HG02981 (cell line): ENCODE measurements around the gene KRTAP2-2.
"Not testable (repeated sequence)": the region's sequence is repeated elsewhere in the genome, so short reads cannot be mapped to it uniquely, and the experiment has no call there.

Experiments
- ATAC-seq: cut with Tn5 transposase; IDR thresholded peaks from one replicate; pipeline ENCODE4 v1.9.1; 2021; ENCODE audit warnings: mild to moderate bottlenecking, moderate library complexity; ENCODE audit not compliant: unreplicated experiment

The KRTAP2-2 gene

DNA sequence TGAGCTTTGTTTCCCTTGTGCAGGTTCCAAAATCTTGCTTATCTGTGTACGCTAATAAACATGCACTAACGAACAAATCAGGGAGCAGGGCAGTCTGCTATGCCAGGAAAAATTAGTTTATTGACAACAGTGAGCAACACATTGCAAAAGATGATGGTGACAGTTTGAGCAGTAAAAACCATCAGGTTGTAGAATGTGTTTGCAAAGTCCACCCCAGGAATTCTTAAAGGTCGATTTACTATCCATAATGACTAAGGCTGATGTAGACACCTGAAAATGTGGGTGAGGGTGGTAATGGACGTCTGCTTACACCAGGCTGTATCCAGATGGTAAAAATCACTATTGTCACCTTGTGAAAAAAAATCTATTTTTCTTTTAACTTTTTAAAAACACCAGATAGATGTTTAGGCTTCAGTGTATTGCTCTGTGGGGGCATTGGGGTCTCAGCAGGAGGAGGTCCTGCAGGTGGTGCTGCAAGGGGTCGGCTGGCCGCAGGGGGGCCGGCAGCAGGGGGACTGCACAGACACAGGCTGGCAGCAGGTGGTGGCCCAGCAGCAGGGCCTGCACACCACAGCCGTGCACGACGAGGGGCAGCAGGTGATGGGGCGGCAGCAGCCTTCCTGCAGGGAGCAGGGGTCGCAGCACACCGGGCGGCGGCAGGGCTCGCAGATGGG lies 10.1 kb upstream of the KRTAP2-2 start:
- ATAC-seq, result not testable (repeated sequence)

DNA sequence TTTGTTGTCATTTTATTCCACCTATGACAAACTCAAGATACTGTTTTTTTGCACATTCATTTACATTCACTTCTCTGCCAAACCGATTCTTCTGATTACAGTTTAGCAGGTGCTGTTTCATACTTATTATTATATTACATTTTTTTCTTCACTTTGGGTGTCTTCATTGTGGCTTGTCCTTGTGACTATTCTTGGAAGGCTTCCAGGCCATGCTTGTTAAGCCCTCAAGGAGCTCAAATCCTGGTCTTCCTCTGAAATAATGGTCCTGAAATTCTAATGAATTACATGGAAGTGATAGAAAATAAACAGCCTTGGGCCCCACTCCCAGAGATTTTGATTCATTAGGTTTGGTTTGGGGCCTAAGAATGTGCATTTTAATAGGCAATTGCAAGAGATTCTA lies 9.3 kb upstream of the KRTAP2-2 start:
- no peak for ATAC-seq

DNA sequence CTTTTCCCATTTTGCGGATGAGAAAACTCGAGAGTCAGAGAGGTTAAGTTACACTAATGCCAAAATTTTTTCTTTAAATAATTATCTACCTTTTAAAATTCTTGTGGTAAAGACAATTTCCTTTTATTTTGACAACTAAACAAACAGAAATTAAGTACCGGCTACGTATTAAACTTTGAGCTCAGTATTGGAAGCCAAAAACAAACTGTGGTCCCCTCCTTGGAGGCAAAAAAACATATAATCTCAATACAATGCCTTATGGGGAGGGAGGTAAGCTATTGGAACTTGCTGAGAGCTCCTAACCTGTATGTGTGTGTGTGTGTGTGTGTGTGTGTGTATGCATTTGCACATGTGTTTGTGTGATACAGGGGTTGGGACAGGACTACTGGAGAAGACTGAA lies 8.4 kb upstream of the KRTAP2-2 start:
- no peak for ATAC-seq

DNA sequence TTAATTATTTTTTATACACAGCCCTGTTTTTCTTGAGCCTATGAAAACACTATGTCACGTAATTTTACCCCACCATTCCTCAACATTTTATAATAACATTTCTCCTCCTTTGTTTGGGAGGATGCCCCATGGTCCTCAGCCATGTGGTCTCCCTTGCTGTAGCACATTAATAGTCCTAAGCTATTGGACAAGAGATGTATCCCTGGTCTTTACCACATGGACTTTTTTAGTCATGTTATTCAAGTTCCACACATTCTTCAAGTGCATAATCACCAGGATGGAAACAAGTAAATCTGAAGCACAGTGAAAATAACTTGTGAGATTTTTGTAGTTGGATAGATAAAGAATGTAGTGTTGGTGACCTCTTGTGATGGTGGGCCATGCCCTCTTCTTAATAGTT lies 6.9 kb upstream of the KRTAP2-2 start:
- no peak for ATAC-seq

DNA sequence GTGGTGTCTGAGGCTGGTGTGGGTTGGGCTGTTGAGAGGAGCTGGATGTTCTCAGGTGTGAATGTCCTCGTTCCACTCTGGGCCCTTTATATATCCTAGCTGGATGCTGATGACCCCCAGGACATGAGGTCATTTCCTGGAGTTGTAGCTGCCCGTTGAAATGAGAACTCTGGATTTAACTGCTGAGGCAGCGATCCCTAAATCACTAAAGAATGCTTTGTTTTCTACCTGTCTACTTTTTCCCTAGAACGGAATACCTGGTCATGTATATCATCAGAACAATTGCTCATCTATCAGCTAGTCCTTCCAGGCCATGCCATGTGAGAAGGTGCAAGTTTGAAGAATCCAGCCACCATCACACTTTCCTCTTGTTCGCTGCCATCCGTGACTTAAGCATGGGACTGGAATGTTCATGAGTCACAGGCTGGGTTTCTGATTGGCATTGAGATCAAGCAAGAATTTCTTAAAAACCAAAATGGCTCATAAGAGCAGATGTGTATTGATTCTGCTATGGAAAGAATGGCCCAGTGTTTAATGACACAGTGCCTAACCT lies 5.1 kb upstream of the KRTAP2-2 start, which contains the start of gene KRTAP2-3:
TSS of gene KRTAP2-3 (minus strand) at position 63 of the 553 bp plus-strand sequence. CDS start 64 bp downstream, outside the sequence.
- no peak for ATAC-seq

DNA sequence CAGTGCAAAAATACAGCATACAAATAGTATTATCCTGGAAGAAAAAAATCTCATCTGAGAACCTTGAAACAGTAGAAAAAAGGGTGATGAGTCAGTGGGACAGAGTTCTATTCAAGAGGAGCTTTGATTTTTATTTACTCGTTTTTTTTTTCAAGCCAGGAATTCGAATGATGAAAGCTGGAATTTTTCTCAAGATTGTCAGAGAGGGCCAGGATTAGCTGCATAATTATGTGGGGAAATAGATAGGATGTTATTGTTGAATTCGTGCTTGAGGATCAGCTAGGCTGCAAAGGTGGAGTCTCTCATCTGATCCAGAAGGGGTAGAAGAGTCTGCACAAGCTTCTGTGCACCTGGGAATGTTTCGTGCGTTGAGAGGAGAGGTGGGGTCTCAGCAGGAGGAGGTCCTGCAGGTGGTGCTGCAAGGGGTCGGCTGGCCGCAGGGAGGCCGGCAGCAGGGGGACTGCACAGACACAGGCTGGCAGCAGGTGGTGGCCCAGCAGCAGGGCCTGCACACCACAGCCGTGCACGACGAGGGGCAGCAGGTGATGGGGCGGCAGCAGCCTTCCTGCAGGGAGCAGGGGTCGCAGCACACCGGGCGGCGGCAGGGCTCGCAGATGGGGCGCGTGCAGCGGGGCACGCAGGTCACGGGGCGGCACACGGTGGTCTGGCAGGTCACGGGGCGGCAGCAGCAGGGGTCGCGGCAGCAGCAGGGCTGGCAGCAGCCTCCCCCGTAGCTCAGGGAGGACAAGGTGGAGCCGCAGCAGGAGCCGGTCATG lies 4.4 kb upstream of the KRTAP2-2 start:
- not testable (repeated sequence) for ATAC-seq

DNA sequence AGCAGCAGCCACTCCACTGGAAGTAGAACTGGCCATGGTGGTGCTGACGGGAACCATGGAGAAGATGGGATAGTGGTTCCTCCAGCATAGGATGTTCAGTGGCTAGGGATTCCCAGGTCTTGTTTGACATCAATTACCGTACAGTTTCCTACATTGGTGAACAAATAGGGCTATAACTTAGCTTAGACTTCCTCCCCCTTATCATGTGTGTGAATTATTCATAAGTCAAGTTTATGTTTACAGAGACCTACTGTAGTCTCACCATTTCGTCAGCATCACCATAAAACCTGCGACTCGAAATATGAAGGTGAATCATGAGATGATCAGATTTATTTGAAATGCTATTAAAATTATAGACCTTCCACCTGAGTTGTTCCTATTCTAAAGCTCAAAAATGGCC lies 3.7 kb upstream of the KRTAP2-2 start:
- ATAC-seq, result no peak

DNA sequence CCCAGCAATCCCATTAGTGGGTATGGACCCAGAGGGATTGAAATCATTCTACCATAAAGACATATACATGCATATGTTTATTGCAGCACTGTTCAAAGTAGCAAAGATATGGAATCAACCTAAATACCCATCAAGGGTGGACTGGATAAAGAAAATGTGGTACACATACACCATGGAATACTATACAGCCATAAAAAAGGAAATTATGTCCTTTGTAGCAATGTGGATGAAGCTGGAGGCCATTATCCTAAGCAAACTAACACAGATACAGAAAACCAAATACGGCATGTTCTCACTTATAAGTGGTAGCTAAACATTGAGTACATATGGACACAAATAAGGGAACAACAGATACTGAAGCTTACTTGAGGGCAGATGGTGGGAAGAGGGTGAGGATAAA lies 2.5 kb upstream of the KRTAP2-2 start:
- ATAC-seq, result no peak

DNA sequence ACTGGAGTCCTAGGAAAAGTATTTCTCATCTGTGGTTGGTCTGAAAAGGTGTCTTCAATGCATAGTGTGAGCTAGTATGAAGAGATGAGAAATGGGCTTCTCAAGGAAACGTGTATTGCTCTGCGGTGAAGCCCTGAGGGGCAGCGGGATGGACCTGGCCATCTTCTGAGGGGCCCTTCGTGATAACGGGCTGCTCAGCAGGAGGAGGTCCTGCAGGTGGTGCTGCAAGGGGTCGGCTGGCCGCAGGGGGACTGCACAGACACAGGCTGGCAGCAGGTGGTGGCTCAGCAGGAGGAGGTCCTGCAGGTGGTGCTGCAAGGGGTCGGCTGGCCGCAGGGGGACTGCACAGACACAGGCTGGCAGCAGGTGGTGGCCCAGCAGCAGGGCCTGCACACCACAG lies 474 bp downstream of the KRTAP2-2 start:
- not testable (repeated sequence) for ATAC-seq

DNA sequence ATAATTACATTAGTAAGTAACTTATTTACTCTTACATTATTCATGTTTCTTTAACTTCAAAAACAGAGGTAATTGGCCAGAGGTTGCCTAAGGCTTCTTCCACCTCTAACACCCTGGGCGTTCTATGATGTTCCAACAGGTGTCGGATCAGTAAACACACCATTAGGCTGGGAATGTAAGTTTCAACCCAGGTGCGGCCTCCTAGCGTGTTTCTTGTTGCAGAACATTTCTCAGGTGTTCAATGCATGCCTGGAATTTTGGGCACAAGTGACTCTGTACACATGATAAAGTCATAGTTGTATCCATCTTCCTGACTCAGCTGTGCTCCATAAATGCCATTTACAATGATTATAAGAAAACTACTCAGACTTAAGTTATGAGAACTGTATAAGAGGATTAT lies 1.0 kb downstream of the KRTAP2-2 start:
- no peak for ATAC-seq

DNA sequence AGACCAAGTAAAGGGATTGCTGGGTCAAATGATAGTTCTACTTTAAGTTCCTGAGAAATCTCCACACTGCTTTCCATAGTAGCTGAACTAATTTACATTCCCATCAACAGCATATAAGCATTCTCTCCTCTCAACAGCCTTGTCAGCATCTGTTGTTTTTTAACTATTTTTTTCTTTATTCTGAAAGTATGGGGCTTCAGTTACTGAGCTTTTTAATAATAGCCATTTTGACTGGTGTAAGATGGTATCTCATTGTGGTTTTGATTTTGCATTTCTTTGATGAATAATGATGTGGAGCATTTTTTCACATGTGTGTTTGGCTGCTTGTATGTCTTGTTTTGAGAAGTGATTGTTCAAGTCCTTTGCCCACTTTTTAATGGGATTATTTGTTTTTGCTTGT lies 2.5 kb downstream of the KRTAP2-2 start:
- ATAC-seq, result no peak

DNA sequence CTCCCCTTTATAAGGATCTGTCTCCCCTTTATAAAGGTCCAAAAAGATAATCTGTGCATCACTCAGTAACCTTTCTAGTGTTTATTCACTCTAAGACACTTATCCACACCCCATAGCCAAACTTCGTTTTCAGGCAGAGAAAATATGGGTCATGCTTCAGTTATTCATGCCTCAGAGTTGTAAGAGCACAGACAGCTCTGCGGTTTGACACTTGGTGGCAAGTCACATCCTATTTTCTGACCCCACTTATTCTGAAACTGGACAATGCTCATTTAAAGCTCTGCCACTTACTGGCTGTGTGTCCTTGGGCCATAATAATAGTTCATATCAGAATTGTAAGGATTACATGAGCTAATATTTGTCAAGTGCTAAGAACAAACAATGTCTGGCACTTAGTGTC lies 5.9 kb downstream of the KRTAP2-2 start:
- no peak for ATAC-seq

DNA sequence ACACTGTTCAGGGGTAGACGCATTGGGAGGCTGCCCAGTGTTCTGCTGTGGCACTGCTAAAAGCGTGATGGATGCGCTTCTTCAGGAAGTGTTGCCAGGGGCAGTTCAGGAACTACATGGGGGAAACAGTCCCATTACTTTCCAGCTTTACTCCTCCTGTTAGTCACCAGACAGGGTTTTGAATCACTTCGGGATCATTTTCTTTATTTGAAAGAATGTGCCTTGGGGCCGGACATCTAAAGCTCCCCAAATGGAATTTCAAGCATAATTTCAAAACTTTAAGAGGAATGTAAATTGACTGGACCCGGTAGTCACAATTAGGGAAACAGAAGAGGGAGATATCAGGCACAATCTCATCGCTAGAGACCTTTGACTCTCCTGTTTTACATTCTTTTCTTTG lies 6.6 kb downstream of the KRTAP2-2 start:
- no peak for ATAC-seq

DNA sequence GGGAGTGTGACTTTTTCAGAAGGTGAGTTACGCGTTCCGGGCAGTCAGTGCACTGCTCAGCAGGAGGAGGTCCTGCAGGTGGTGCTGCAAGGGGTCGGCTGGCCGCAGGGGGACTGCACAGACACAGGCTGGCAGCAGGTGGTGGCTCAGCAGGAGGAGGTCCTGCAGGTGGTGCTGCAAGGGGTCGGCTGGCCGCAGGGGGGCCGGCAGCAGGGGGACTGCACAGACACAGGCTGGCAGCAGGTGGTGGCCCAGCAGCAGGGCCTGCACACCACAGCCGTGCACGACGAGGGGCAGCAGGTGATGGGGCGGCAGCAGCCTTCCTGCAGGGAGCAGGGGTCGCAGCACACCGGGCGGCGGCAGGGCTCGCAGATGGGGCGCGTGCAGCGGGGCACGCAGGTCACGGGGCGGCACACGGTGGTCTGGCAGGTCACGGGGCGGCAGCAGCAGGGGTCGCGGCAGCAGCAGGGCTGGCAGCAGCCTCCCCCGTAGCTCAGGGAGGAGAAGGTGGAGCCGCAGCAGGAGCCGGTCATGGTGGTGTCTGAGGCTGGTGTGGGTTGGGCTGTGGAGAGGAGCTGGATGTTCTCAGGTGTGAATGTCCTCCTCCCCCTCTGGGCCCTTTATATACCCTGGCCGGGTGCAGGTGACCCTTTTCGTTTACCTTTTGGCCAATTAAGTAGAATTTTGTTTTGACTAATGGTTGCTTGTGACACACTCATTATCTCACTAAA lies 8.1 kb downstream of the KRTAP2-2 start, which contains the start of gene KRTAP2-1:
TSS of gene KRTAP2-1 (minus strand) at position 582 of the 731 bp plus-strand sequence. CDS start at position 533, 49 bp downstream.
- ATAC-seq, result not testable (repeated sequence)

DNA sequence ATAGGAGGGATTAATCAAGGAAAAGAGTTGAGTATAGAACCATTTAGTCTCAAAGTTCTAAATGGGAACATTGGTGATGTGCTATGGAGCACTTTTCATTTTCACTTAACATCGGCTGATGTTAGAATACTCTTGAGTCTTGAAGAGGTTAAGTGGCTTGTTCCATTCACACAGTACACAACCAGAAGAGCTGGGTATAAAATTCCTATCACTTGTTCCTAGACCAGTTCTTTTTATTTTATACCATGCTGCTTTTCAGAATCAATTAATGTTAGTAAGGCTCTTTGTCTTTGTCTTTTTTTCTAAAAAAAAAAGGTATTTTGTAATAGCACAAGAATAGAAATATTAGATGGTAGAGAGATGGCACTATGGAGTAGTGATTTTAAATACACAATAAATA lies 12.1 kb downstream of the KRTAP2-2 start:
- ATAC-seq, result no peak

DNA sequence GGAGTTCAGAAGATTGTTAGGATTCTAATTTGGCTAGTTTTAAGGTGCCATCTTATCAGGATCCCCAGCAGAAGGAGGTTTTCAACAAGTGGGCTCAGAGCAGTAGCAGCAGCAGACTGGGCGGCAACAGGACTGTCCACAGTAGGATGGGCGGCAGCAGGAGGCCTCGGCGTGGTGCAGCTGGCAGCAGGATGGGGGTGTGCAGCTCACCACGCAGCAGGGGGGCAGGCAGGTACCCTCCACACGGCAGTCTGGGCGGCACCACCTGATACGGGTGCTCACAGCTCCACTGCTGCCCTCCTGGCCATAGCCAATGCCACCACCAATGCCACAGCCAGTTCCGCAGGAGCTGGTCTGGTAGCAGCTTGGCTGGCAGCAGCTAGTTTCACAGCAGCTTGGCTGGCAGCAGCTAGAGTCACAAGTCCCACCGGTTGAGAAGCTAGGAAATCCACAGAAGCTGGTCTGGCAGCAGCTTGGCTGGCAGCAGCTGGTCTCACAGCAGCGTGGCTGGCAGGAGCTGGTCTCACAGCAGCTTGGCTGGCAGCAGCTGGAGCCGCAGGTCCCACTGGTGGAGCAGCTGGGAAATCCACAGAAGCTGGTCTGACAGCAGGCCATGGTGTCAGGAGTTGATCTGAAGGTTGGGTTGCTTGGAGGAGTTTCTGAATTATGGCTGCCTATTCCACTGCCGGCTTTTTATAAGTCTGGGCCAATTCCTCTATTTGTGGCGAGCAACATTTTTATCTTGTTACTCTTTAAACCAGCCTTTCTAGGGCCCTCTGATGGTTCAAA lies 14.1 kb downstream of the KRTAP2-2 start, which contains the start of gene KRTAP1-1:
TSS of gene KRTAP1-1 (minus strand) at position 668 of the 789 bp plus-strand sequence. CDS start at position 615, 53 bp downstream.
- not testable (repeated sequence) for ATAC-seq

DNA sequence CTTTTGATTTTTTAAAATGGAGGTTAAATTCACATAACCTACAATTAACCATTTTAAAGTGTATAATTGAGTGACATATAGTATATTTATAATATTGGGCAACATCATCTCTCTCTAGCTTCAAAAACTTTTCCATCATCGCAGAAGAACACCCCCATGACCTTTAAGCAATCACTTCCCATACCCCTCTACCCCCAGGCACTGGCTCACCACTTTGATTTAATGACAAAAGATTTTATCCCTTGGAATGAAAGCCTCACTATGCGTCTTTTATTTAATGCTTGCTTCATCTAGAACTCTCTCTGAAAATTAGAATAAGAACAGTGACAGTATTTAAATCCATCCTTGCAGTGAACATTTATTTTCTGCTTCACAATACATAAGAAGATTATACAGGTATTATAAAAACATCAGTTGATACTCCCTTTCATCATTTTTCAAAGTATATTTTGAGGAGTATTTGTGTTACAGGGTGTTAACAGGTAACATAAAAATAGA lies 17.1 kb downstream of the KRTAP2-2 start:
- ATAC-seq, result no peak

DNA sequence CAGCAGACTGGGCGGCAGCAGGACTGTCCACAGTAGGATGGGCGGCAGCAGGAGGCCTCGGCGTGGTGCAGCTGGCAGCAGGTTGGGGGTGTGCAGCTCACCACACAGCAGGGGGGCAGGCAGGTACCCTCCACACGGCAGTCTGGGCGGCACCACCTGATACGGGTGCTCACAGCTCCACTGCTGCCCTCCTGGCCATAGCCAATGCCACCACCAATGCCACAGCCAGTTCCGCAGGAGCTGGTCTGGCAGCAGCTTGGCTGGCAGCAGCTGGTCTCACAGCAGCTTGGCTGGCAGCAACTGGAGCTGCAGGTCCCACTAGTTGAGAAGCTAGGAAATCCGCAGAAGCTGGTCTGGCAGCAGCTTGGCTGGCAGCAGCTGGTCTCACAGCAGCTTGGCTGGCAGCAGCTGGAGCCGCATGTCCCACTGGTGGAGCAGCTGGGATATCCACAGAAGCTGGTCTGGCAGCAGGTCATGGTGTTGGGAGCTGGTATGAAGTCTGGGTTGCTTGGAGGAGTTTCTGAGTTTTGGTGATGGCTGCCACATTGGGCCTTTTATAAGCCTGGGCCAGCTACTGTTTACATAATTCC lies 20.6 kb downstream of the KRTAP2-2 start, which contains the start of gene KRTAP1-3:
TSS of gene KRTAP1-3 (minus strand) at position 529 of the 590 bp plus-strand sequence. CDS start at position 476, 53 bp downstream.
- not testable (repeated sequence) for ATAC-seq

DNA sequence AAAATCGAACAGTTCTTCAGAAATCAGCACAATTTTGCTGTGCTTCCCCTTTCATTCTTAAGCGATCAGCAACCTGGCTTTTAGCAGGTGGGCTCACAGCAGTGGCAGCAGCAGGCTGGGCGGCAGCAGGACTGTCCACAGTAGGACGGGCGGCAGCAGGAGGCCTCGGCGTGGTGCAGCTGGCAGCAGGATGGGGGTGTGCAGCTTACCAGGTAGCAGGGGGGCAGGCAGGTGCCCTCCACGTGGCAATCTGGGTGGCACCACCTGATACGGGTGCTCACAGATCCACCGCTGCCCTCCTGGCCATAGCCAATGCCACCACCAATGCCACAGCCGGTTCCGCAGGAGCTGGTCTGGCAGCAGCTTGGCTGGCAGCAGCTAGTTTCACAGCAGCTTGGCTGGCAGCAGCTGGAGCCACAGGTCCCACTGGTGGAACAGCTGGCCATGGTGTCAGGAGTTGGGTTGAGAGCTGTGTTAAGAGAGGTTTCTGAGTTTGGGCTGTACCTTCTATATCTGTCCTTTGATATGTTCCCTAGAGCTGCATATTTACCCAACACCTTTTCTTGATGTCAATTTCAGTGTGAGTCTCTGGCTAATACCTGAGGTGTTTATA lies 25.3 kb downstream of the KRTAP2-2 start, which contains the start of gene KRTAP1-4:
TSS of gene KRTAP1-4 (minus strand) at position 563 of the 613 bp plus-strand sequence. CDS start at position 446, 117 bp downstream.
- no peak for ATAC-seq
